Central memory CD8-positive, alpha-beta T cell (primary cell): ENCODE measurements around the gene ART5.
A peak's percentile ranks its signal among the peaks of the same experiment; 100 is the strongest.

Source experiments
- ATAC-seq: fragments of 150-1000 bp; cut with Tn5 transposase; replicated peaks from 2 replicates; pipeline ENCODE4 v1.10.0; 2022; ENCODE audit warnings: mild to moderate bottlenecking, moderate FRiP score, moderate number of reproducible peaks; ENCODE audit not compliant: poor library complexity, severe bottlenecking; ENCODE audit errors: extremely low read depth
- DNase-seq, 2 donors: peaks; one replicate each; pipeline ENCODE4 v3.0.0; 2021; ENCODE audit warnings: low spot score in 2 of 2
- H3K27ac Mint-ChIP-seq: one replicate; pipeline ENCODE4 v1.8.0; 2022; ENCODE audit warnings: low read depth, mild to moderate bottlenecking, moderate library complexity, mixed read lengths
- H3K27me3 Mint-ChIP-seq: one replicate; pipeline ENCODE4 v1.8.0; 2022; ENCODE audit warnings: mixed read lengths
- H3K36me3 Mint-ChIP-seq: one replicate; pipeline ENCODE4 v1.8.0; 2022; ENCODE audit warnings: mild to moderate bottlenecking, moderate library complexity, mixed read lengths; ENCODE audit not compliant: insufficient read depth
- H3K4me1 Mint-ChIP-seq: one replicate; pipeline ENCODE4 v1.8.0; 2022; ENCODE audit warnings: mixed read lengths
- H3K4me3 Mint-ChIP-seq: one replicate; pipeline ENCODE4 v1.8.0; 2022; ENCODE audit warnings: mild to moderate bottlenecking, moderate library complexity, mixed read lengths
- H3K9me3 Mint-ChIP-seq: one replicate; pipeline ENCODE4 v1.8.0; 2022; ENCODE audit warnings: mixed read lengths

ART5 gene

GRCh38 chr11:3627291-3627690 is 14.5 kb downstream of the ART5 start:
- H3K36me3 Mint-ChIP-seq: no peaks in the 10 kb centered on the region
- no peak overlapping the region for H3K27ac Mint-ChIP-seq
- DNase-seq (no peak), ATAC-seq (no peak)
- peaks cover 7% of the 10 kb centered on the region for H3K4me1 Mint-ChIP-seq
- H3K9me3 Mint-ChIP-seq: no peaks in the 10 kb centered on the region
- no peaks in the 10 kb centered on the region for H3K27me3 Mint-ChIP-seq
- no peak overlapping the region for H3K4me3 Mint-ChIP-seq

GRCh38 chr11:3626250-3626960 is 15.4 kb downstream of the ART5 start:
- ATAC-seq: no peak
- Mint-ChIP-seq H3K9me3 (no peaks in the 10 kb centered on the region), H3K27me3 (no peaks in the 10 kb centered on the region), H3K36me3 (no peaks in the 10 kb centered on the region), H3K4me1 (peaks cover 7% of the 10 kb centered on the region), H3K4me3 (no peak overlapping the region), H3K27ac (no peak overlapping the region)
- DNase-seq: no peak

- no peak for DNase-seq
- Mint-ChIP-seq H3K27ac (no peak overlapping the region), H3K9me3 (no peaks in the 10 kb centered on the region), H3K27me3 (no peaks in the 10 kb centered on the region), H3K4me3 (no peak overlapping the region), H3K4me1 (peaks cover 7% of the 10 kb centered on the region), H3K36me3 (no peaks in the 10 kb centered on the region)
- no peak for ATAC-seq
Observed at GRCh38 chr11:3623767-3624458, 17.9 kb downstream of the ART5 start.

DNA sequence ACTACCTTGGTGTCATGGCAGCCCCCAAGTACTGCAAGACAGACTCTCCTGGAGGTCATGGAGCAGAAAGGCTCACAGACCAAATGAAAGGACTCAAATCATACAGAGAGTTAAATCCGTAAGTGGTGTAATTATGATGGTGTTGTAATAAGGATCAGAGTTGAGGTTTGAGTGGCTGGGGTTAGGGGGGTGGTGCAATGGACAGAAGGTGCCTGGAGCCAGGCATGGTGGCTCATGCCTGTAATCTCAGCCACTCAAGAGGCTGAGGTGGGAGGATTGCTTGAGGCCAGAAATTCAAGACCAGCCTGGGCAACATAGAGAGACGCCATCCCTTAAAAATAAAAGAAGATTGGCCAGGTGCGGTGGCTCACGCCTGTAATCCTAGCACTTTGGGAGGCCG is 18.7 kb downstream of the ART5 start:
- H3K9me3 Mint-ChIP-seq: no peaks in the 10 kb centered on the region
- no peak overlapping the region for H3K27ac Mint-ChIP-seq
- no peak for DNase-seq
- H3K4me3 Mint-ChIP-seq: no peak overlapping the region
- no peak for ATAC-seq
- no peaks in the 10 kb centered on the region for H3K36me3 Mint-ChIP-seq
- peaks cover 7% of the 10 kb centered on the region for H3K4me1 Mint-ChIP-seq
- H3K27me3 Mint-ChIP-seq: no peaks in the 10 kb centered on the region

- H3K27ac Mint-ChIP-seq: no peak overlapping the region
- H3K27me3 Mint-ChIP-seq: no peaks in the 10 kb centered on the region
- H3K4me3 Mint-ChIP-seq: no peak overlapping the region
- peaks cover 7% of the 10 kb centered on the region for H3K4me1 Mint-ChIP-seq
- no peaks in the 10 kb centered on the region for H3K9me3 Mint-ChIP-seq
- H3K36me3 Mint-ChIP-seq: no peaks in the 10 kb centered on the region
- no peak for DNase-seq
- no peak for ATAC-seq
Observed at GRCh38 chr11:3622521-3622920, 19.3 kb downstream of the ART5 start.

- ATAC-seq (no peak), DNase-seq (no peak)
- Mint-ChIP-seq H3K36me3 (no peaks in the 10 kb centered on the region), H3K4me3 (no peak overlapping the region), H3K27ac (no peak overlapping the region), H3K4me1 (peaks cover 13% of the 10 kb centered on the region), H3K9me3 (no peaks in the 10 kb centered on the region), H3K27me3 (peaks cover 13% of the 10 kb centered on the region)
Observed at GRCh38 chr11:3617990-3618389, 23.8 kb downstream of the ART5 start.

DNA sequence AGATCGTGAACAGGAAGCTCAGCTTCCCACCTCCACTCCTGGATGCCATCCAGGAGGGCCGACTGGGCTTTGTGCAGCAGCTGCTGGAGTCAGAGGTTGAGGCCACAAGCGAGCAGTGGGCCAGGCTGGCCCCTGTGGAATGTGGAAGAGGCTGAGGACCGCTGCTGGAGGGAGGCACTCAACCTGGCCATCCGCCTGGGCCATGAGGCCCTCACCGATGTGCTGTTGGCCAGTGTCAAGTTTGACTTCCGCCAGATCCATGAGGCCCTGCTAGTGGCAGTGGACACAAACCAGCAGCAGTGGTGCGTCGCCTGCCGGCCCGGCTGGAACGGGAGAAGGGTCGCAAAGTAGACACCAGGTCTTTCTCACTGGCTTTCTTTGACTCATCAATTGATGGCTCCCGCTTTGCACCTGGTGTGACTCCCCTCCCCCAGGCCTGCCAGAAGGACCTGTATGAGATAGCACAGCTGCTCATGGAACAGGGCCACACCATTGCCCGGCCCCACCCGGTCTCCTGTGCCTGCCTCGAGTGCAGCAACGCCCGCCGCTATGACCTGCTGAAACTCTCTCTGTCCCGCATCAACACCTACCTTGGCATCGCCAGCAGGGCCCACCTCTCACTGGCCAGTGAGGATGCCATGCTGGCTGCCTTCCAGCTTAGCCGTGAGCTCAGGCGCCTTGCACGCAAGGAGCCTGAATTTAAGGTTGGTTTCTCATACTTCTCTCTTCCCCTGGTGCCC is 24.9 kb downstream of the ART5 start:
- no peak overlapping the region for H3K4me3 Mint-ChIP-seq
- no peak overlapping the region for H3K27ac Mint-ChIP-seq
- DNase-seq (no peak), ATAC-seq (no peak)
- H3K36me3 Mint-ChIP-seq: no peaks in the 10 kb centered on the region
- peaks cover 13% of the 10 kb centered on the region for H3K27me3 Mint-ChIP-seq
- H3K9me3 Mint-ChIP-seq: no peaks in the 10 kb centered on the region
- H3K4me1 Mint-ChIP-seq: peaks cover 13% of the 10 kb centered on the region

DNA sequence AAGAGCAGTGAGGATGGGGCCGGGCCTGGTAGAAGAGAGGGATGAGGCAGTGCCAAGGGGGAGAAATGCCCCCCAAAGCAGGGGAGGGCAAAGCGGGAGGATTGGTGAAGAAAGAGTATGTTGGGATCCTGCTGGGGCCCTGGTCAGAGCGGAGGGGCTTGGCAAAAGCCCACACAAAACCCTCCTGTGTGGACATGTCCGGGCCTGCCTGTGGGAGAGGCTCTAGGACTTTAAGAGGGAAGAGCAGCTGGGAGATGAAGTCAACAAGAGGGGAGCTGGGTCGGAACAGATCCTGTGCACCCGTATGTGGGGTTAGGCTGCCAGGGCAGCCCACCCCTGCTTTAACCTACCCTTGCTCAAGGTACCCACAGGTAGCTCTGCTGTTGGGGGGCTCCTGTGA is 25.8 kb downstream of the ART5 start:
- H3K36me3 Mint-ChIP-seq: no peaks in the 10 kb centered on the region
- no peak overlapping the region for H3K4me3 Mint-ChIP-seq
- no peaks in the 10 kb centered on the region for H3K9me3 Mint-ChIP-seq
- H3K27me3 Mint-ChIP-seq: peaks cover 13% of the 10 kb centered on the region
- no peak for ATAC-seq
- H3K27ac Mint-ChIP-seq: no peak overlapping the region
- no peak for DNase-seq
- H3K4me1 Mint-ChIP-seq: peaks cover 13% of the 10 kb centered on the region

DNA sequence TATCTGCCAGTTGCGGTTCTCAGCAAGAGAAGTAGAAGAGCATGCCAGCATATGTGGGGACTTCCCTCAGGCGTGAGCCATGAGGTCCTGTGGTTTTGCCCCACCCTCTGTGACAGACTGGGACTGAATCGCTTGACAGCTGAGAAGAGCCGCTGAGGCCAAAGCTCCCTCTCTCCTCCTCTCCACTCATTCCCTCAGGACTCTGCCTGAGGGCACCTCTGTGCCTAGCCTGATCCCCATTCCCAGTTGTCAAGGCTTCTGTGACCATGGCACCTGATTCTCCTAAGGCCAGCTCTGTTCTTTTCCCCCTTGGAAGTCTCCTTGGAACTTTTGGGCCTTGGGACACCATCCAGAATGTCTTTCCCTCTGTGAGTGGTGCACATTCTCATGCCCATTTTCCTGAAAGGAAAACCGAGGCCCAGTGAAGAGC is 27.0 kb downstream of the ART5 start:
- H3K27me3 Mint-ChIP-seq: peaks cover 13% of the 10 kb centered on the region
- peak; percentile 75 for ATAC-seq
- no peak overlapping the region for H3K4me3 Mint-ChIP-seq
- H3K4me1 Mint-ChIP-seq: peaks cover 13% of the 10 kb centered on the region
- DNase-seq: no peak
- H3K36me3 Mint-ChIP-seq: no peaks in the 10 kb centered on the region
- H3K9me3 Mint-ChIP-seq: no peaks in the 10 kb centered on the region
- H3K27ac Mint-ChIP-seq: no peak overlapping the region

GRCh38 chr11:3613998-3614741 is 27.6 kb downstream of the ART5 start:
- ATAC-seq (no peak), DNase-seq (no peak)
- Mint-ChIP-seq H3K4me3 (no peak overlapping the region), H3K27me3 (peaks cover 13% of the 10 kb centered on the region), H3K4me1 (peaks cover 13% of the 10 kb centered on the region), H3K36me3 (no peaks in the 10 kb centered on the region), H3K27ac (no peak overlapping the region), H3K9me3 (no peaks in the 10 kb centered on the region)

DNA sequence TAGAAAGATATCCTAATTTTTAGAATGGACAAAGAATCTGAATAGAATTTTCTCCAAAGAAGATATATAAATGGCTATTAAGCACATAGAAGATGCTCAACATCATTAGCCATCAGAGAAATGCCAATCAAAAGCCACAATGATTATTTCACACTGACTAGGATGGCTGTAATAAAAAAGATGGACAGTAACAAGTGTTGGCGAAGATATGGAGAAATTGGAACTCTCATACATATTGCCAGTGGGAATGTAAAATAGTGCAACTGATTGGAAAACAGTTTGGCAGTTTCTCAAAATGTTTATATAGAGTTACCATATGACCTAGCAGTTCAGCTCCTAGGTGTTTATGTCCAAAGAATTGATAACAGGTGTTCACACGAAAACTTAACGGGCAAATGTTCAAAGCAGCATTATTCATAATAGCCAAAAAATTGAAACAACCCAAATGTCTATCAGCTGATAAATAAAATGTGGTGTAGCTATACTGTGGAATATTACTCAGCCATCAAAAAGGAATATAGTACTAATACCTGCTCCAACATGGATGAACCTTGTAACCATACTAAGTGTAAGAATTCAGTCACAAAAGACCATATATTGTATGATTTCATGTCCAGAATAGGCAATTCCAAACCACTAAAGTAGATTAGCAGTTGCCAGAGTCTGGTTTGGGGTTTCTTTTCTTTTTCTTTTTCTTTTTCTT is 29.7 kb downstream of the ART5 start:
- no peak overlapping the region for H3K27ac Mint-ChIP-seq
- ATAC-seq (no peak), DNase-seq (no peak)
- peaks cover 13% of the 10 kb centered on the region for H3K4me1 Mint-ChIP-seq
- H3K36me3 Mint-ChIP-seq: no peaks in the 10 kb centered on the region
- peaks cover 13% of the 10 kb centered on the region for H3K27me3 Mint-ChIP-seq
- no peak overlapping the region for H3K4me3 Mint-ChIP-seq
- H3K9me3 Mint-ChIP-seq: no peaks in the 10 kb centered on the region

GRCh38 chr11:3610846-3611245 is 30.9 kb downstream of the ART5 start:
- DNase-seq (no peak), ATAC-seq (no peak)
- Mint-ChIP-seq H3K27ac (no peak overlapping the region), H3K27me3 (peaks cover 9% of the 10 kb centered on the region), H3K4me3 (no peak overlapping the region), H3K4me1 (peaks cover 13% of the 10 kb centered on the region), H3K36me3 (no peaks in the 10 kb centered on the region), H3K9me3 (no peaks in the 10 kb centered on the region)
